GM20431 (cell line): ENCODE results near the gene POLR3H.

Source experiments
- in situ Hi-C: fragments of 300-500 bp; cut with MseI, MboI; formaldehyde crosslinking; loops from one replicate; pipeline ENCODE4 v1.15.0; 2020; ENCODE audit warnings: low sequenced_read_pairs; ENCODE audit not compliant: unreplicated experiment

The POLR3H gene

DNA sequence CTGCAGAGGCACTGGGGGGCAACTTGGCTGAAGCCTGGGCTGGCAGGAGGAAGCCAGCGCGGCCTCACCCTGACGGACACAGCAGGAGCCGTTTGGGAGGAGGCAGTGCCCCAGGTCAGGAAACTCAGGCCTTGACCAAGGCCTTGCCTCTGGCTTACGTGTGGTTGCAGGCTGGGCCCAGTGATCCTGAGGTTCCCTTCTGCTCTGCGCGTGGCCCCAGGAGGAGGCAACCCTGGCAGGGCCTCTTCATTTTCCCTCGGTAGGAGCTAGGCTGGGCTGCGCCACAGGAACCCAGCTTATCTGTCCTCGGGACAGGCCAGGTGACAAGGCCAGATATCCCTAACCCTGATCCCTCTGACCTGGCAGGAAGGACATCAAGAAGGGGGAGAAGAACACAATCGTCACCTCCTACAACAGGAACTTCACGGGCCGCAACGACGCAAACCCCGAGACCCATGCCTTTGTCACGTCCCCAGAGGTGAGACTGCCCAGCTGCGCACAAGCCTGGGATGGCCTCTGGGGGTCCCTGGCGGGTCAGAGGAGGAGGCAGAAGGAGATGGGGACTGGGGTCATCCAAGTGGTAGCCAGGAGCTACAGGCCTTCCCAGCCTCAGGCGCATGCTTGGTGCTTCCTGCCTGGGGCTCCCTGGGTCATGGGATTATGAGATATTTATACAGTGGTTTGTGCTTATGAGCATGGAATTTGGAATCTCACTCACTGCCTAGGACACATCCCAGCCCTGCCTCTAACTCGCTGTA lies 20.6 kb downstream of the POLR3H start:
- in situ Hi-C loops: no loop called here

DNA sequence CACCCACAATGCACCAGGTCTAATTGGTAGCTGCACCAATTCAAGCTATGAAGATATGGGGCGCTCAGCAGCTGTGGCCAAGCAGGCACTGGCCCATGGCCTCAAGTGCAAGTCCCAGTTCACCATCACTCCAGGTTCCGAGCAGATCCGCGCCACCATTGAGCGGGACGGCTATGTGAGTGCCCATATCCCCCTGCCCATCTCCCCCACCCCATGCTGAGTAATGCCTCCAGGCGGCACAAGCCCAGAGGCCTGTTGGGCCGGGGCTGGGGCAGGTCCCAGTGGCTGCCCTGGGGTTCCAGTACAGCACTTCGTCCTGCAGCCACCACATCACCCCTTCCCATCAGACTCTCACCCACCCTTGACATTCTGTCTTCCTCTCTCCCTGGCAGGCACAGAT lies 21.5 kb downstream of the POLR3H start:
- in situ Hi-C loops: no loop called here

GRCh38 chr22:41521126-41521525 lies 23.1 kb downstream of the POLR3H start:
- in situ Hi-C loops: no loop called here

DNA sequence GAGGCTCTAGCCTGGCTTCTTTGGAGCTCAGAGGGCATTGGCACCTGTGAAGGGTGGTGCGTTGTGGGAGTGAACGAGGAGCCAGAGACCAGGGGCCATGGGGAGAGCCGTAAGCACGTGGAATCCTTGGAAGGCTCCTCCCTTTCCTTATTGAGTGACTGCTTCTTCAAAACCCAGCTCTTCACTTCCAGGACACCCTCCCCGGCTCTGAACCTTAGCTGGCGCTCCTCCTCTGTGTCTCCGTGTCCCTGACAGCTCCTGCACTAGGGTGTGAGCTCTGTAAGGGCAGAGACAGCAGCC lies 26.3 kb downstream of the POLR3H start:
- in situ Hi-C loops: loop anchor here (10.0 kb wide), 1 partner anchor 113 kb away; no protein-coding TSS in a partner anchor

DNA sequence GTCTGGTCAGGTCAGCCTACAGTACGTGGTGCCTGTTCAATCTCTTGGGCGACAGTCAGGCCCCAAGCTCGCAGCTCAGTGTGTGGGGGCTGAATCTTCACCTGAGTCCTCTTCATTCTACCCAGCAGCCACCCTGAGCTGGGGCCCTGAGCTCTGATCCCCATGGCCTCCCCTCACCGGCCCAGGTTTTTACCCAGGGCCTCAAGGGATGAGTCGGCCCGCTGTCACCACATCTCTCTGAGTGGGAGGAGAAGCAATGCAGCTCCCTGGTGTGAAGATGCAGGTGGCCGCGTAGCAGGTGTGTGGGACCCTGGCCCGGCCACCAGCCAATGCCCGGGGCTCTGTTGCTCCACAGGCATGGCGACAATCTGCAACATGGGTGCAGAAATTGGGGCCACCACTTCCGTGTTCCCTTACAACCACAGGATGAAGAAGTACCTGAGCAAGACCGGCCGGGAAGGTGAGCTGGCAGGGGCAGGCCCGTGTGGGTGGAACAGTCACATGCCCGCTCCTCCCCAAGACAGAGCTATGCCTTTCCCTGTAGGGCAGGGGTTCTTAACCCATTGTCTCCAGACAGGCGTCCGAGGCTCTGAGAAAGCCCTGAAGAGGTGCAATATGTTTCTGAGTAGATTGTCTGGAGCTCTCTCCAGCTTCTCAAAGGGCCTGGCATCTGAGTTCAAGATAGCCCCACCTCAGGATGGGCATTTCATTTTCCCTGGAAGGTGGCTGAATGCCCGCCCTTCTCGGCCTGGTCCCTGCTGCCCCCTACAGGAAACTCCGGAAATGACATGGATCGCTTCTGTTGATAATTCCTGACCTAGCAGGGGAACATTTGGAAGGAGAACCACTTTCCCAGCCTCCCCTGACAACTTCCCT lies 26.9 kb downstream of the POLR3H start:
- in situ Hi-C loops: loop anchor here (10.0 kb wide), 1 partner anchor 113 kb away; no protein-coding TSS in a partner anchor

GRCh38 chr22:41516462-41516861 lies 27.8 kb downstream of the POLR3H start:
- in situ Hi-C loops: loop anchor here (10.0 kb wide), 1 partner anchor 112 kb away; no protein-coding TSS in a partner anchor

- in situ Hi-C loops: loop anchor here (10.0 kb wide), 1 partner anchor 109 kb away; no protein-coding TSS in a partner anchor
These were observed 30.9 kb downstream of the POLR3H start for GRCh38 chr22:41513391-41513790.

DNA sequence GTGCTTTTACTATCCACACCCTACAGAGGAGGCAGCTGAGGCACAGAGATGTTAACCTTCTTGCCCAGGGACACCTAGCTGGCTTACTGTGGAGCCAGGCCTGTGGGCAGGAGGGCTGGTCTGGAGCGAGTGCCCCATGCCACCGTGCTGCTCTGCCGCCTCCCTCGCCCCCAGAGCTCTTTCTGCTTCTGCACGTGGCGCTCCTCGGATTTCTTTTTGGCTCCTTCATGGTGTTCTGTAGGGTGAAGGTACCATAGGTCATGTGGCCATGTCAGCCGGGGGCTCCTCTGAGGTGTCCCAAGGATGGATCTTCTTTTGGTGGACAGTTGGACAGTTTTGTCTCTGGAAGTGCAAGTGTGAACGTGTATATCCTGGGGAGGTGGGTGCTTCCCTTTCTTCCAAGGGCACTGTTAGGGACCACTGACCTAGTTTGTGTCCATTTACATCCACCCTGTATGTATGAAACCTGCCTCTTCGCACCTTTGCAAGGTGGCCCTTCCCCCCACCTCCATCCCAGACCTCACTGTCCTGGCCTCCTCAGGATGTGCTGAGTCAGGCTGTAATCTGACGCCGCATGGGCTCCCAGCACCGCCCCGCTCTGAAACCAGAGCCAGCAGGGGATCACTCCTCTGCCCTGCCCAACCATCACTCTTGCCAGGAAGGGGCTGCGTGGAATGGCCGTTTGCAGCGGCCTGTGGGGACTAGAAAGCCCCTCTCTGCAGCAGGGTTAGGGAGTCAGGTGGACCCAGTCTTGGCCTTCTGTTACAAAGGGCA lies 31.7 kb downstream of the POLR3H start:
- in situ Hi-C loops: loop anchor here (10.0 kb wide), 1 partner anchor 108 kb away; no protein-coding TSS in a partner anchor

- in situ Hi-C loops: loop anchor here (10.0 kb wide), 1 partner anchor 107 kb away; no protein-coding TSS in a partner anchor
These were observed 32.7 kb downstream of the POLR3H start for GRCh38 chr22:41511521-41511968.

- in situ Hi-C loops: no loop called here
These were observed 35.5 kb downstream of the POLR3H start for GRCh38 chr22:41508770-41509170.

DNA sequence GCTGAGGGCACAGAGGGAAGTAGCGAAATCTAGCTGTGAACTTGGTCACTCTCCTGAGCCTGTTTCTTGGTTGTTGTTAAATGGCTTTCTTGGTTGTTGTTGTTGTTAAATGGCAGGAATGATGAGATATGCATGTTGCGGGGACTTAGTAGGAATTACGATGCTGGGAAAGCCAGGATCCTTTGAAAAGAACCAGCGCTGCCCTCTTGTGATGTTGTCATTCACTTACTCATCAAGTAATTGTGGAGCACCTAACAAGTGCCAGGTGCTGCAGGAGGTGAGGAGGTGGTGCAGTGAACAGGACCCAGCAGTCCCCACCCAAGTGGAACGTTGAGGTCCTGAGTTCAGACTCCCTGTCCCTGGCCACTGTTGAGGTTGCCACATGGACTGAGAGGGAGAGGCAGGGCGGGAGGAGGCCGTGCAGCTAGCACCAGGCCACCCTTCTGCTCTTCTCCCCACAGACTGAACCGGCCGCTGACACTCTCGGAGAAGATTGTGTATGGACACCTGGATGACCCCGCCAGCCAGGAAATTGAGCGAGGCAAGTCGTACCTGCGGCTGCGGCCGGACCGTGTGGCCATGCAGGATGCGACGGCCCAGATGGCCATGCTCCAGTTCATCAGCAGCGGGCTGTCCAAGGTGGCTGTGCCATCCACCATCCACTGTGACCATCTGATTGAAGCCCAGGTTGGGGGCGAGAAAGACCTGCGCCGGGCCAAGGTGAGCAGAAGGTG lies 36.8 kb downstream of the POLR3H start:
- in situ Hi-C loops: no loop called here

DNA sequence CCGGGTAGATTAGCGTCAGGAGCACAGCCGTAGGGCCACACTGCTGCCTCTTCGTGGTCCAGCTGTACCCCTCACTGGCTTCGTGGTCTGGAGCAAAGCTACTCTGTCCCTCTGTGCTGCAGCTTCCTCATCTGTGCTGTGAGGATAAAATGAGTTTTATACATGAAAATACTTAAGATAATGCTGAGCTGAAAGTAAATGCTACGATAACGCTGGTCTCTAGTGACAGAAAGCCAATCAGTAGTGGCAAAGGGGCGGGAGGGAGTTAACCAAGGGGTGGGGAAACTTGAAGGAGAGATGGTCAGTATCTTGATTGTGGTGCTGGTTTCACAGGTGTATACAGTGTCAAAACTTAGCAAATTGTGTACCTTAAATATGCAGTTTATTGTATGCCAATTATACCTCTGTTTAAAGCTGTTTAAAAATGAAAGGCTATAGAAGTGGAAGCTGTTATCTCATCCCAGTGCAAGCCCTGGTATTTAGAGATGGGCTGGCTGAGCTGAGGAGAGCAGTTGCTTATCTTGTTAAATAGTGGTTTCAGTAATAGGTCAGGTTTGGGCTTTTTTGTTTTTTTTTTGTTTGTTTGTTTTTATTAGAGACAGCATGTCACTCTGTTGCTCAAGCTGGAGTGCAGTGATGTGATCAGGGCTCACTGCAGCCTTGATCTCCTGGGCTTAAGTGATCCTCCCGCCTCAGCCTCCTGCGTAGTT lies 38.6 kb downstream of the POLR3H start:
- in situ Hi-C loops: no loop called here

DNA sequence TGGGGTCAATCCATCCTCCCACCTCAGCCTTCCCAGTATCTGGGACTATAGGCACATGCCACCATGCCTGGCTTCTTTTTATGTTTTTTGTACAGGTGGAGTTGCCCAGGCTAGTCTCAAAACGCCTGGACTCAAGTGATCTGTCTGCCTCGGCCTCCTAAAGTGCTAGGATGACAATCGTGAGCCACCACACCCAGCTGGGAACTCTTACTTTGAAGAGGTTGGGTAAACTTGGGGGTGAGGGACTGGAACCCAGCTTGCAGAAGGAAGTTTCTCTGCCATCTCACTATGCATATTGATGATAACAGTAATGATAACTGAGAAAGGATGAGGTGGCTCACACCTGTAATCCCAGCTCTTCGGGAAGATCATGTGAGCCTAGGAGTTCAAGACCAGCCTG lies 39.5 kb downstream of the POLR3H start:
- in situ Hi-C loops: no loop called here

- in situ Hi-C loops: no loop called here
These were observed 39.9 kb downstream of the POLR3H start for GRCh38 chr22:41504397-41504796.

- in situ Hi-C loops: no loop called here
These were observed 43.1 kb downstream of the POLR3H start for GRCh38 chr22:41501209-41501608.

- in situ Hi-C loops: no loop called here
These were observed 44.0 kb downstream of the POLR3H start for GRCh38 chr22:41500303-41500702.

DNA sequence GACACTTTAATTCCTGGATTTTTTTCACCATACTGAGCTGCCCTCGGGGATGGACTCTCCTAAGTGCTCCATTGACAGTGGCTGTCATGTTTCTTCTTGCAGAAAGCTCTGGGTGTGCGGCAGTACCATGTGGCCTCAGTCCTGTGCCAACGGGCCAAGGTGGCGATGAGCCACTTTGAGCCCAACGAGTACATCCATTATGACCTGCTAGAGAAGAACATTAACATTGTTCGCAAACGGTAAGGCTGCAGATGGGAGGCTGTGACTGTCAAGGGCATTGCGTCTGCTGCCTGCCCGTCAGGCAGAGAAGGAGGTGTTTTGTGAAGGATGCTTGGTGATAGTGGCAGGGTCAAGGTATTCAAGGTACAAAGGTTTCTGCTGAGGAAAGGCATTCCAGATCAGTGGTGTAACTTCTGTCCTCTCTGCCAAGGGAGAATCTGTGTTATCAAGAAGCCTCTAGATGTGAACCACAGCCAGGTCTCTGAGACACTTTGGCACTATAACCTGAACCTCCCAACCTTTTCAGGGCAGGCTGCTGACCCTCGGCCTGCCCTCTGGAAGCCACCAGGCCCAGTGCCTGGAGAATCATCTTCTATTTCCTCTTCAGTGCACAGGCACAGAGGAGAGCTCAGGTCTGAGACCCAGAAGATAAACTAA lies 44.5 kb downstream of the POLR3H start:
- in situ Hi-C loops: no loop called here

DNA sequence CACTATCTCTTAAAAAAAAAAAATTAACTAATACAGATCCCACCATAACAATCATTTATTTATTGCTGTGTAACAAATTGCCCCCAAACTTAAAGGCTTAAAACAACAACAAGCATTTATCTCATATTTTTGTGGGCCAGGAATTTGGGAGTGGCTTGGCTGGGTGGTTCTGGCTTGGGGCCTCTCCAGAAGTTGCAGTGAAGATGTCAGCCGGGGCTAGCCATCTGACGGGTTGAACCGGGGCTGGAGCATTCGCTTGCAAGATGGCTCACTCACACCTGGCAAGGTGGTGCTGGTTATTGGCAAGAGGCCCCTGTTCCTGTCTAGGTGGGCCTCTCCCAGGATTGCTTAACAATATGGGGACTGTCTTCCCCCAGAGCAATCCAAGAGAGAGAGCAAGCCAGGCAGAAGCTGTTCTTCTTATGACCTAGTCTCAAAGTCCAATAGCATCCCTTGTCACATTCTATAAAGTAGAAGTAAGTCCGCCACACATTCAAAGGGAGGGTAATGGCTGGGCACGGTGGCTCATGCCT lies 45.9 kb downstream of the POLR3H start:
- in situ Hi-C loops: no loop called here
